HepG2 (cell line): ENCODE measurements around the gene KANK3. TPM values are rescaled to one million over a fixed set of nuclear protein-coding genes. Genes with fewer than 3 reads are reported as not detected.

Experiments
- ARNT ChIP-seq: fragments of 450-650 bp; IDR thresholded peaks from 2 replicates; pipeline ENCODE4 v1.6.1; 2017
- ARNT2 ChIP-seq: sonication (generic); formaldehyde crosslinking; IDR thresholded peaks from 2 replicates; pipeline ENCODE4 v1.8.0; 2022; ENCODE audit warnings: mild to moderate bottlenecking, low read depth, missing genetic modification reagents, moderate library complexity
- ATF7 ChIP-seq, 2 experiments: fragments of 450-650 bp in 1 of 2; sonication (generic) in 1 of 2; formaldehyde crosslinking in 1 of 2; IDR thresholded peaks; 2 replicates each; pipeline versions ENCODE4 v1.4.0 to v1.6.1; 2016 to 2020; ENCODE audit warnings: antibody characterized with exemption in 1 of 2, mild to moderate bottlenecking in 1 of 2, missing genetic modification reagents in 1 of 2
- CREB1 ChIP-seq, 2 experiments: fragments of 450-650 bp in 1 of 2; IDR thresholded peaks; 2 replicates each; pipeline ENCODE4 v1.6.1; 2016 to 2017; ENCODE audit warnings: control low read depth in 1 of 2, mild to moderate bottlenecking in 1 of 2, missing compliant biosample characterization in 1 of 2, missing genetic modification characterization in 1 of 2
- HNRNPUL1 ChIP-seq: fragments of 200-400 bp; formaldehyde crosslinking; IDR thresholded peaks from 2 replicates; pipeline ENCODE4 v1.6.1; 2017; ENCODE audit warnings: low read depth, mild to moderate bottlenecking, low read length, moderate library complexity
- HOXA9 ChIP-seq: sonication (generic); formaldehyde crosslinking; IDR thresholded peaks from 2 replicates; pipeline ENCODE4 v1.8.1; 2022; ENCODE audit warnings: missing genetic modification reagents, mild to moderate bottlenecking, moderate library complexity, borderline replicate concordance
- MTF1 ChIP-seq: sonication (generic); formaldehyde crosslinking; IDR thresholded peaks from 2 replicates; pipeline ENCODE4 v1.5.0; 2020; ENCODE audit warnings: missing genetic modification reagents
- TAF15 ChIP-seq: fragments of 200-400 bp; formaldehyde crosslinking; IDR thresholded peaks from one replicate; pipeline ENCODE4 v1.6.1; 2018; ENCODE audit warnings: mild to moderate bottlenecking, low read depth, low read length; ENCODE audit not compliant: poor library complexity, severe bottlenecking
- TBX2 ChIP-seq: sonication (generic); formaldehyde crosslinking; IDR thresholded peaks from 2 replicates; pipeline ENCODE4 v1.5.0; 2020; ENCODE audit warnings: missing genetic modification reagents, mild to moderate bottlenecking, borderline replicate concordance
- ZFP82 ChIP-seq: sonication (generic); formaldehyde crosslinking; IDR thresholded peaks from 2 replicates; pipeline ENCODE4 v1.5.1; 2020; ENCODE audit warnings: mild to moderate bottlenecking, missing genetic modification reagents, borderline replicate concordance
- ZNF335 ChIP-seq: sonication (generic); formaldehyde crosslinking; IDR thresholded peaks from 2 replicates; pipeline ENCODE4 v1.4.0; 2020; ENCODE audit warnings: missing genetic modification reagents
- polyA plus RNA-seq, 8 experiments: library from polyadenylated mRNA; depleted of rRNA in 3 of 8; stranded (reverse) in 7 of 8; unstranded in 1 of 8; fragments of >200 nt; fragmentation: Illumina TruSeq in 4 of 8; extraction: Trizol in 4 of 8; gene quantifications; 2 replicates each; pipeline versions ENCODE4 v1.2.1 to v1.2.3, GENCODE V29; 2011 to 2016; ENCODE audit warnings: low read depth in 4 of 8, missing spikeins in 1 of 8, mixed read lengths in 1 of 8; ENCODE audit not compliant: insufficient read depth in 1 of 8
- total RNA-seq, 5 experiments: library from RNA; depleted of rRNA; stranded (reverse); fragments of >200 nt; fragmentation: Illumina TruSeq; extraction: Trizol; gene quantifications; 2 replicates each; pipeline ENCODE4 v1.2.3, GENCODE V29; 2016; ENCODE audit warnings: low read depth in 1 of 5
- TF ChIP-seq, protein P1 (sequence below): sonication (generic); formaldehyde crosslinking; IDR thresholded peaks from 2 replicates; pipeline ENCODE4 v1.9.0; 2021; ENCODE audit warnings: missing genetic modification reagents, mild to moderate bottlenecking, borderline replicate concordance
- TF ChIP-seq, protein P2 (sequence below): sonication (generic); formaldehyde crosslinking; IDR thresholded peaks from 2 replicates; pipeline ENCODE4 v1.8.0; 2022; ENCODE audit warnings: mild to moderate bottlenecking, missing genetic modification reagents, moderate library complexity
- TF ChIP-seq, protein P3 (sequence below): sonication (generic); formaldehyde crosslinking; IDR thresholded peaks from 2 replicates; pipeline ENCODE4 v1.9.0; 2021; ENCODE audit warnings: mild to moderate bottlenecking, missing genetic modification reagents
- TF ChIP-seq, protein P4 (sequence below): sonication (generic); formaldehyde crosslinking; IDR thresholded peaks from 2 replicates; pipeline ENCODE4 v1.5.0; 2020; ENCODE audit warnings: mild to moderate bottlenecking, missing genetic modification reagents

KANK3 gene
- total and polyA plus RNA-seq, 2 of the 13 experiments (the other 11 are each of a cell fraction or from before 2014, with no cell fraction given) = 0.15 to 0.20 TPM

DNA sequence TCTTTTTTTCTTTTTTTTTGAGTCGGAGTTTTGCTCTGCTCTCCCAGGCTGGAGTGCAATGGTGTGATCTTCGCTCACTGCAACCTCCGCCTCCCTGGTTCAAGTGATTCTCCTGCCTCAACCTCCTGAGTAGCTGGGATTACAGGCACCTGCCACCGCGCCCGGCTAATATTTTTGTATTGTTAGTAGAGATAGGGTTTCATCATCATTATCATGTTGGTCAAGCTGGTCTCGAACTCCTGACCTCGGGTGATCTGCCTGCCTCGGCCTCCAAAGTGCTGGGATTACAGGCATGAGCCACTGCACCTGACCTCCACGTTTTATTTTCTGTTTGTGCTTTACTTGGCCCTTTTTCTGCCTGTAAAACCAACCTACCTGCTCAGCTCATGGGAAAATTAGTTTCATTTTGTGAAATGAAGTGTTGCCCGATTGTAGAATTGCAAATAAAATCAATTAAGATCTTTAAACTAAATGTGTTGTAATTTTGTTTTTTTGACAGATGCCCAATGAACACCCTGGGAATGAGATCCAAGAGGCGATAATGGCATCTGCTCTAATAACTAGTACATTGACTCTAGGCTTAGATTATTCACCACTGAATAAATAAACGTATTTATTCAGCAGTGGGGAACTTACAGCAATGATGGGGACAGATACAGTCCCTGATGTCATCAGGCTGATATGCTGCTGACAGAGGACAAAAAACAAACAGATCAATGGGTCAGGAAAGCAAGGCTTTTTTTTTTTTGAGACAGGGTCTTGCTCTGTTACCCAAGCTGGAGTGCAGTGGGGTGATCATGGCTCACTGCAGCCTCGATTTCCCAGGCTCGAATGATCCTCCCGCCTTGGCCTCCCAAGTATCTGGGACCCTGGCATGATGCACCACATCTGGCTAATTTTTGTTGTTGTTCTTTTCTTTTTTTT lies 44.9 kb upstream of the KANK3 start (continued):
- TF ChIP-seq HOXA9 (no peak), ATF7 (IDR thresholded peaks at IDR 0.05) (peak; percentile 86), ATF7 (CRISPR knock-in tag; IDR thresholded peaks at IDR 0.05) (peak; percentile 79; the same call in 1 of the 2 replicates), TAF15 (no peak), CREB1 (IDR thresholded peaks at IDR 0.05) (peak; percentile 87), CREB1 (CRISPR knock-in tag; IDR thresholded peaks at IDR 0.05) (peak; percentile 91), MTF1 (CRISPR knock-in tag) (no peak), ARNT (no peak), ZFP82 (CRISPR knock-in tag) (no peak), HNRNPUL1 (no peak), TBX2 (CRISPR knock-in tag) (peak; percentile 83), ARNT2 (CRISPR knock-in tag) (no peak), ZNF335 (0 out of 2 replicates have a peak, but pooled peaks have one; percentile 44)
- TF ChIP-seq, protein P1, sequence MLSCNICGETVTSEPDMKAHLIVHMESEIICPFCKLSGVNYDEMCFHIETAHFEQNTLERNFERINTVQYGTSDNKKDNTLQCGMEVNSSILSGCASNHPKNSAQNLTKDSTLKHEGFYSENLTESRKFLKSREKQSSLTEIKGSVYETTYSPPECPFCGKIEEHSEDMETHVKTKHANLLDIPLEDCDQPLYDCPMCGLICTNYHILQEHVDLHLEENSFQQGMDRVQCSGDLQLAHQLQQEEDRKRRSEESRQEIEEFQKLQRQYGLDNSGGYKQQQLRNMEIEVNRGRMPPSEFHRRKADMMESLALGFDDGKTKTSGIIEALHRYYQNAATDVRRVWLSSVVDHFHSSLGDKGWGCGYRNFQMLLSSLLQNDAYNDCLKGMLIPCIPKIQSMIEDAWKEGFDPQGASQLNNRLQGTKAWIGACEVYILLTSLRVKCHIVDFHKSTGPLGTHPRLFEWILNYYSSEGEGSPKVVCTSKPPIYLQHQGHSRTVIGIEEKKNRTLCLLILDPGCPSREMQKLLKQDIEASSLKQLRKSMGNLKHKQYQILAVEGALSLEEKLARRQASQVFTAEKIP = no peak
- TF ChIP-seq, protein P2, sequence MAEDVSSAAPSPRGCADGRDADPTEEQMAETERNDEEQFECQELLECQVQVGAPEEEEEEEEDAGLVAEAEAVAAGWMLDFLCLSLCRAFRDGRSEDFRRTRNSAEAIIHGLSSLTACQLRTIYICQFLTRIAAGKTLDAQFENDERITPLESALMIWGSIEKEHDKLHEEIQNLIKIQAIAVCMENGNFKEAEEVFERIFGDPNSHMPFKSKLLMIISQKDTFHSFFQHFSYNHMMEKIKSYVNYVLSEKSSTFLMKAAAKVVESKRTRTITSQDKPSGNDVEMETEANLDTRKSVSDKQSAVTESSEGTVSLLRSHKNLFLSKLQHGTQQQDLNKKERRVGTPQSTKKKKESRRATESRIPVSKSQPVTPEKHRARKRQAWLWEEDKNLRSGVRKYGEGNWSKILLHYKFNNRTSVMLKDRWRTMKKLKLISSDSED (CRISPR knock-in tag) = no peak
- TF ChIP-seq, protein P3, sequence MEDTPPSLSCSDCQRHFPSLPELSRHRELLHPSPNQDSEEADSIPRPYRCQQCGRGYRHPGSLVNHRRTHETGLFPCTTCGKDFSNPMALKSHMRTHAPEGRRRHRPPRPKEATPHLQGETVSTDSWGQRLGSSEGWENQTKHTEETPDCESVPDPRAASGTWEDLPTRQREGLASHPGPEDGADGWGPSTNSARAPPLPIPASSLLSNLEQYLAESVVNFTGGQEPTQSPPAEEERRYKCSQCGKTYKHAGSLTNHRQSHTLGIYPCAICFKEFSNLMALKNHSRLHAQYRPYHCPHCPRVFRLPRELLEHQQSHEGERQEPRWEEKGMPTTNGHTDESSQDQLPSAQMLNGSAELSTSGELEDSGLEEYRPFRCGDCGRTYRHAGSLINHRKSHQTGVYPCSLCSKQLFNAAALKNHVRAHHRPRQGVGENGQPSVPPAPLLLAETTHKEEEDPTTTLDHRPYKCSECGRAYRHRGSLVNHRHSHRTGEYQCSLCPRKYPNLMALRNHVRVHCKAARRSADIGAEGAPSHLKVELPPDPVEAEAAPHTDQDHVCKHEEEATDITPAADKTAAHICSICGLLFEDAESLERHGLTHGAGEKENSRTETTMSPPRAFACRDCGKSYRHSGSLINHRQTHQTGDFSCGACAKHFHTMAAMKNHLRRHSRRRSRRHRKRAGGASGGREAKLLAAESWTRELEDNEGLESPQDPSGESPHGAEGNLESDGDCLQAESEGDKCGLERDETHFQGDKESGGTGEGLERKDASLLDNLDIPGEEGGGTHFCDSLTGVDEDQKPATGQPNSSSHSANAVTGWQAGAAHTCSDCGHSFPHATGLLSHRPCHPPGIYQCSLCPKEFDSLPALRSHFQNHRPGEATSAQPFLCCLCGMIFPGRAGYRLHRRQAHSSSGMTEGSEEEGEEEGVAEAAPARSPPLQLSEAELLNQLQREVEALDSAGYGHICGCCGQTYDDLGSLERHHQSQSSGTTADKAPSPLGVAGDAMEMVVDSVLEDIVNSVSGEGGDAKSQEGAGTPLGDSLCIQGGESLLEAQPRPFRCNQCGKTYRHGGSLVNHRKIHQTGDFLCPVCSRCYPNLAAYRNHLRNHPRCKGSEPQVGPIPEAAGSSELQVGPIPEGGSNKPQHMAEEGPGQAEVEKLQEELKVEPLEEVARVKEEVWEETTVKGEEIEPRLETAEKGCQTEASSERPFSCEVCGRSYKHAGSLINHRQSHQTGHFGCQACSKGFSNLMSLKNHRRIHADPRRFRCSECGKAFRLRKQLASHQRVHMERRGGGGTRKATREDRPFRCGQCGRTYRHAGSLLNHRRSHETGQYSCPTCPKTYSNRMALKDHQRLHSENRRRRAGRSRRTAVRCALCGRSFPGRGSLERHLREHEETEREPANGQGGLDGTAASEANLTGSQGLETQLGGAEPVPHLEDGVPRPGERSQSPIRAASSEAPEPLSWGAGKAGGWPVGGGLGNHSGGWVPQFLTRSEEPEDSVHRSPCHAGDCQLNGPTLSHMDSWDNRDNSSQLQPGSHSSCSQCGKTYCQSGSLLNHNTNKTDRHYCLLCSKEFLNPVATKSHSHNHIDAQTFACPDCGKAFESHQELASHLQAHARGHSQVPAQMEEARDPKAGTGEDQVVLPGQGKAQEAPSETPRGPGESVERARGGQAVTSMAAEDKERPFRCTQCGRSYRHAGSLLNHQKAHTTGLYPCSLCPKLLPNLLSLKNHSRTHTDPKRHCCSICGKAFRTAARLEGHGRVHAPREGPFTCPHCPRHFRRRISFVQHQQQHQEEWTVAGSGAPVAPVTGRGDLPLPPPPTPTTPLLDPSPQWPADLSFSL (CRISPR knock-in tag) = no peak
- TF ChIP-seq, protein P4, sequence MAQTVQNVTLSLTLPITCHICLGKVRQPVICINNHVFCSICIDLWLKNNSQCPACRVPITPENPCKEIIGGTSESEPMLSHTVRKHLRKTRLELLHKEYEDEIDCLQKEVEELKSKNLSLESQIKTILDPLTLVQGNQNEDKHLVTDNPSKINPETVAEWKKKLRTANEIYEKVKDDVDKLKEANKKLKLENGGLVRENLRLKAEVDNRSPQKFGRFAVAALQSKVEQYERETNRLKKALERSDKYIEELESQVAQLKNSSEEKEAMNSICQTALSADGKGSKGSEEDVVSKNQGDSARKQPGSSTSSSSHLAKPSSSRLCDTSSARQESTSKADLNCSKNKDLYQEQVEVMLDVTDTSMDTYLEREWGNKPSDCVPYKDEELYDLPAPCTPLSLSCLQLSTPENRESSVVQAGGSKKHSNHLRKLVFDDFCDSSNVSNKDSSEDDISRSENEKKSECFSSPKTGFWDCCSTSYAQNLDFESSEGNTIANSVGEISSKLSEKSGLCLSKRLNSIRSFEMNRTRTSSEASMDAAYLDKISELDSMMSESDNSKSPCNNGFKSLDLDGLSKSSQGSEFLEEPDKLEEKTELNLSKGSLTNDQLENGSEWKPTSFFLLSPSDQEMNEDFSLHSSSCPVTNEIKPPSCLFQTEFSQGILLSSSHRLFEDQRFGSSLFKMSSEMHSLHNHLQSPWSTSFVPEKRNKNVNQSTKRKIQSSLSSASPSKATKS (CRISPR knock-in tag) = peak; percentile 64; the same call in 1 of the 2 replicates
